H7 (cell line): ENCODE results near the gene PPP1R15B. TPM values are rescaled to one million over a fixed set of nuclear protein-coding genes. Genes with fewer than 3 reads are reported as not detected.

Source experiments
- DNase-seq: peaks from one replicate; pipeline ENCODE4 v3.0.0; 2012
- H3K27me3 ChIP-seq: 2 replicates; pipeline ENCODE4 v1.6.0; 2011; ENCODE audit warnings: mild to moderate bottlenecking, low read length; ENCODE audit not compliant: control insufficient read depth, insufficient read depth
- H3K36me3 ChIP-seq: replicated peaks from 2 replicates; pipeline ENCODE4 v1.5.1; 2011; ENCODE audit warnings: low read length; ENCODE audit not compliant: control insufficient read depth, insufficient read depth
- H3K4me3 ChIP-seq: 2 replicates; pipeline ENCODE4 v1.5.1; 2011; ENCODE audit warnings: low read depth, mild to moderate bottlenecking, control low read depth, low read length, moderate library complexity; ENCODE audit not compliant: insufficient read depth
- total RNA-seq: library from RNA; depleted of rRNA; stranded (reverse); fragments of >200 nt; shearing (Covaris generic); gene quantifications from 2 replicates; pipeline ENCODE4 v1.2.3, GENCODE V29; 2014

Gene PPP1R15B
- total RNA-seq, 1 experiment from 2014 or later: 37.1 TPM

DNA sequence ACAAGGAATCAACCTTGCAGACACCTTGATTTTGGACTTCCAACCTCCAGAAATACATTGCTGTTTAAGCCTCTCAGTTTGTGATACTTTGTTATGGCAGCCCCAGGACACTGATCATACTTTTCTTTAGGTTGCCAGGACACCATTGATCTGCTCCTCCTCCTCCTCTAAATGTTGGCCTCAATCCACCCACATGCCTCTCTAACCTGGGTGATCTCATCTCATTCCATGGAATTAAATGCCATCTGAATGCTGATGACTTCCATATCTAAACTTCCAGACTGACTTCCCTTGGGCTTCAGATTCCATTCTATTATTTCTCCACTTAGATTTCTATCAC is 7.4 kb upstream of the PPP1R15B start:
- Histone ChIP-seq H3K4me3 (no peak overlapping the region), H3K27me3 (no peaks in the 10 kb centered on the region), H3K36me3 (no peaks in the 10 kb centered on the region)
- no peak for DNase-seq

DNA sequence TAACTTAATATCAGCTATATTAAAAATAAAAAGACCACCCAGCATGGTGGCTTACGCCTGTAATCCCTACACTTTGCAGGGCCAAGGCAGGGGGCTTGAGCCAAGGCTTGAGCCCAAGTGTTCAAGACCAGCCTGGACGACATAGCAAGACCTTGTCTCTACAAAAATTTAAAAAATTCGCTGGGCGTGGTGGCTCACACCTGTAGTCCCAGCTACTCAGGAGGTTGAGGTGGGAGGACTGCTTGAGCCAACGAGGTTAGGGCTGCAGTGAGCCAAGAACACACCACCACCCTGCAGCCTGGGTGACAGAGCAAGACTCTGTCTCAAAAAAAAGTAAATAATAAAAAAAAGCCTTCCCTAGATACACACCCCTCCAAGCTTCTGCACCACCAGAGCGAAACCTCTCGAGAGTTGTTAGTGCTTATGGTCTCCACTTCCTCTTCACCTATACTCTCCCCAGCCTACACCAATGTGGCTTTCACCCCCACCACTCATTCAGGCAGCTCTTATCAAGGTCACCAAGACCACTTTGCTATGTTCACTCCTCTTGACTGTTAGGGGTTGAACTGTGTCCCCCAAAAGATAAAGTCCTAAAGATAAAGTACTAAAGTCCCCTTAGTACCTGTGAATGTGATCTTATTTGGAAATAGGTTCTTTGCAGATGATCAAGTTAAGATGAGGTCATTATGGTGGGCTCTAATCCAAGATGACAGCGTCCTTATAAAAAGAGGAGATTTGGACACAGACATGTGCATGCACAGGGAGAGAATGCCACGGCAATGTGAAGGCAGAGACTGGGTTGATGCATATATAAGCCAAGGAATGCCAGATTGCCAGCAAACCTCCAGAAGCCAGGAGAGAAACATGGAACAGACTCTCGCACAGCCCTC is 6.8 kb upstream of the PPP1R15B start:
- no peaks in the 10 kb centered on the region for H3K36me3 ChIP-seq
- no peak for DNase-seq
- H3K4me3 ChIP-seq: no peak overlapping the region
- no peaks in the 10 kb centered on the region for H3K27me3 ChIP-seq

DNA sequence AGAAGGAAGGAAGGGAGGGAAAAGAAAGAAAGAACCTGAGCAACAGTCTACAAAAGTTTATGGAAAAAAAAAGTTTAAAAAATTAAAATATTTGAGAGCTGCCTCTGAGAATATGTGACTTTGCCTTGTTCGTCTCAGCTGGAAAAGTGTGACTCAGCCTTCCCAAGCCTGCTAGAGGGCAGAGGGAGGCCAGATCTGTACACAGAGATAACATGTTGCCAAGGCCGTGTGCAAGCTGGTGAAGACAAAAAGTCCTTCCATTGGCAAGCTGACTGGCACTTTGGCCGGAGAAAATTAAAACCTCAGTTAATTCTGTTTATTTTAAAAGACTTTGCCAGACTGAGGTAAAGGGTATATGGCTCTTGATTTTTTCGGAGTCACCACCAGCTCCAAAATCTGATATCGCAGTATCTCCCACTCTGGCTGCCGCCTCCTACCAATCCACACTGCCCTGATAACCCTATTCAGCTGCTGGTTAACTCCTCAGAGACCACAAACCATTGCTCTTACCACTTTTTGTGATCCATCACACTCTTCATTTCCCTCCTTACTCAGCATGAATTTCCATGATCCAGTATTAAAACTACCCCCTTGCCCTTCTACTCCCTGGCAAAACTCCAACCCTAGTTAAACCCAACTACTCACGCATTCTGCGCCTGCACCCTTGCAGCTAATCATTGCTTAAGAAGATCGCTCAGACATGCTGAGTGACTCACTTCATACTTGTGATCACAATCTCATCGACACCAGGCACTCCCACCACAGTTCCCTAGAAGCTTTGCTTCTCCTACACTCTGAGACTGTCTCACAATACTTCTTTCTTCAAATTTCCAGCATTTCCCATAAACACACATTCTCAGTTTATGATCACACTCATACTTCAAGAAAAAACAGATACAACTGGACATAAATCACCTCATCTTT is 5.7 kb upstream of the PPP1R15B start:
- no peak overlapping the region for H3K4me3 ChIP-seq
- DNase-seq: no peak

DNA sequence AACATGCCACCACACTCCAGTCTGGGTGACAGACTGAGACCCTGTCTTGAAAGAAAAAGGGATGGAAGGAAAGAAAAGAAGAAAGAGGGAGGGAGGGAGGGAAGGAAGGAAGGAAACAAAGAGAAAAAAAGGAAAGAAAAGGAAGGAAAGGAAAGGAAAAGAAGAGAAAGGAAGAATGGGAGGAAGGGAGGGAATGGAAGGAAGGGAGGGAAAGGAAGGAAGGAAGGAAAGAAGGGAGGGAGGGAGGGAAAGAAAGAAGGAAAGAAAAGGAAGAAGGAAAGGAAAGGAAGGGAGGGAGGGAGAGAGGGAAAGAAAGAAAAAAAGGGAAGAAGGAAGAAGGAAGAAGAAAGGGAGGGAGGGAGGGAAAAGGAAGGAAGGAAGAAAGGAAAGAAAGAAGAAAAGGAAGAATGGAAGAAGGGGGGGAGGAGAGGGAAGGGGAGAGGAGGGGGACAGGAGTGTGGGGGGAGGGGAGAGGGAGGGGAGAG is 5.0 kb upstream of the PPP1R15B start:
- no peaks in the 10 kb centered on the region for H3K36me3 ChIP-seq
- no peak overlapping the region for H3K4me3 ChIP-seq
- no peak for DNase-seq
- H3K27me3 ChIP-seq: no peaks in the 10 kb centered on the region

More for the DNA sequence above, 5.7 kb upstream of the PPP1R15B start:
- Histone ChIP-seq H3K27me3 (no peaks in the 10 kb centered on the region), H3K36me3 (no peaks in the 10 kb centered on the region)

DNA sequence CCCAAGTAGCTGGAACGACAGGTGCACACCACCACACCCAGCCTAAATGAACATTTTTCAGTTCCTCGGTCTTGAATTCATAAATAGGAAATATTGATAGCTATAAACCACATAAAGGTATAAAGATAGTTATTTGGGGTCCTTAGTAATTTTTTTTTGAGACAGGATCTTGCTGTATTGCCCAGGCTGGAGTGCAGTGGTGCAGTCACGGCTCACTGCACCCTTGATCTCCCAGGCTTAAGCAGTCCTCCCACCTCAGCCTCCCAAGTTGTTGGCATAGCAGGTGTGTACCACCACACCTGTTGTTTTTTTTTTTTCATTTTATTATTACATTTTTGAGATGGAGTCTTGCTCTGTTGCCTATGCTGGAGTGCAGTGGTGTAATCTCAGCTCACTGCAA is 3.7 kb upstream of the PPP1R15B start:
- DNase-seq: no peak
- Histone ChIP-seq H3K4me3 (no peak overlapping the region), H3K36me3 (no peaks in the 10 kb centered on the region), H3K27me3 (no peaks in the 10 kb centered on the region)

DNA sequence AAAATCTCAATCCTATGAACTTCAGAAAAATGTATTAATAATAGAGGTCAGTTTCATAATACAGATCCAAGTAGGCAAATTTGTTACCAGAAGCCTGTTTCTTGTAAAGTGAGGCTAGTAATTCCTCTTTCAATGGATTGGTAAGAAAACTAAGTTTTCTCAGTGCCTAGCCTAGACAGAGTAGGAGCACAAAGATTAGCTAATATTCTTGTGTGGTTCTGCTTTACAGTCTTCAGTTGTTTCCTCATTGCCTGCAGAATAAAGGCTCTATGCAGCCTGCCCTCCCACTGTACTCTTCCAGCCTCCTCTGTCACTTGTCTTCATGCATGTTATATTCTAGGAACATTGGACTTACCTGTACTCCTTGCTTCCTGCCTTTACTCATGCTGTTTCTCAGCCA is 2.4 kb upstream of the PPP1R15B start:
- DNase-seq: no peak
- no peak overlapping the region for H3K4me3 ChIP-seq
- no peaks in the 10 kb centered on the region for H3K27me3 ChIP-seq
- peaks cover 2% of the 10 kb centered on the region for H3K36me3 ChIP-seq

DNA sequence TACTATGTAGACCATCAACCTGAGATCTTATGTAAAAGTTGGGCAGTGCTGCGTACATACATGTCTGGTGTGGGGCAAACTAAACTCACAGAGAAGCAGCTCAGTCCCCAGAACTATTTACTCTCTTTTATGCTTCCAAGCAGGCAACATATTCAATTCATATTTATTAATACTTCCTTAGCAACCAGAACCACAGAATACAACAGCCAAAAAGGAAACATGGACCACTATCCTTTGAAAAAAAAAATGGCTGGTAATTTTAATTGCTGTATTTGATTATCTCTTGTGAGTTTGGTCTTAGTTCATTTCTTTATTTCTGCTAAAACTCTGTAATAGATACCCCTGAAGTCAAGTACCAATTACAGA is 1.5 kb upstream of the PPP1R15B start:
- no peak for DNase-seq
- Histone ChIP-seq H3K27me3 (no peaks in the 10 kb centered on the region), H3K4me3 (no peak overlapping the region), H3K36me3 (peaks cover 2% of the 10 kb centered on the region)

DNA sequence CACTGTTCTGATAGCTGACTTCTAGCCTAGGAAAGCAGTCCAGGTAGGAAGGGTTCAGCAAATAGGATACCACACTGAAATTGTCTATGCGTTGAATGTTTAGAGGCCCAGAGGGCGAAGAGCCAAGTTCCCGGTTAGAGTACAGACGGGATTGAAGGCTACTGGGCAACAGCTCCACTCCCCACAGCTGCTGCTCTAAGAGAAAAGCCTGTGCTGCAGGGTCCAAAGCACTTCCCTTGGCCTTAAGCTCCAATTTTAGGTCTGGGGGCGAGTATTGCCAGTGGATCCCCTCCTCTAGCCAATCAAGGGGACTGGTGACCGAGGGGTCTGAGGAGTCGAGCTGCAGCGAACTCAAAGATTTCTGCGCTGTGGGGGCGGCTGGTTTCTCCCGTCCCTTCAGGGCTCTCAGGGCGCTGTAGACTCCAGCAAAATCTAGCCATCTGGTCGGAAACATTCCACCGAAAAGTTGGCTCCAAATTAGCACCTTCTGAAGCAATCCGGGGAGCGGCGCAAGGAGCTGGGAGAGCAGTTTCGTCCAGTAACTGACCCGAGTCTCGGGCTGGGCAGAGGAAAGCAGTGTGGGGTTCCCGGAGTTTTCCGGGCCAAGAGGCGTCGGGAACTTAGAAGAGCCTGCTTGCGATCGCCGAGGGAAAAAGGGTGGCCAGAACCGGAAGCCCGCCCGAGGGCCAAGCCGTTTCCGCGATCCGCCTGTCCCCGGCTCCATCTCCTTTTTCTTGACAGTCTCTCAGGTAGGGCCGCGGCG is 748 bp downstream of the PPP1R15B start:
- DNase-seq: peak; percentile 75
- Histone ChIP-seq H3K36me3 (peaks cover 3% of the 10 kb centered on the region), H3K4me3 (peak overlapping the region; percentile 97), H3K27me3 (no peaks in the 10 kb centered on the region)

DNA sequence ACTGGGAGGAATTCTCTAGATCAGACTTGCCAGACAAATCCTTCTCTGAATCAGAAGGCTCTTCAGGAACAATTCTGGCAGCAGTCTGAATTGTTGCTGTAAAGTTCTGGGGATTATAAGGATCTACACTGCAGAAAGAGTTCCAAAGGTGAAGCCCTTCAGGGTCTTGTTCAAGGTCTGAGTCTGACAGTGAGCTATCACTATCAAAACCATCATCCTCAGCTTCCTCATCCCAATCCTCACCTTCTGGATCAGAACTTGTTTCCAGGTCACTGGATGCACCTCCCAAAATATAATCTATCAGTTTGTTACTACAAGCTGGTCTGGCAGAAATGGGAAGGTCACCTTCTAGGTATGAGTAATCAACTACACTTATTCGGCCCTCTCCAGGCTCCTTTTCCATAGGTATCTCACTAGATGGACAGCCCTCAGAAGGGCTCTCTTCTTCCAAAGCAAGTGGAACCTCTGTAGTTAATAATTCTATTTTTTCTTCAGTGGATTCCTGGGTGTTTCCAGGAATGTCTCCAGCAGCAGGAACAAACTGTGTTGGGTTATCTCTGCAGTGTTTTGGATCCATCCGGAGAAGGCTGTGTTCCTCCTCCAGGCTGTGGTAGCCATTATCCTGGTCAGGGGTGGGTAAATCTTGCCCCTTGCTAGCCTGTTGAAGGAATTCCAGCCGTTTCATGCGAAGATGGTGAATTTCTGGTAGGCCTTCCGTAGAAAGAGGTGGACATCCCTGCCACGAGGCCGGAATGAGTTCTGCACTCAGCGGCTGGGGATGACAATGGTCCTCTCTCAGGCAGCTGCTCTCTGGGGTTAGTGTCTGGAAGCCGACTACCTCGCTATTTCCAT is 1.6 kb downstream of the PPP1R15B start:
- peaks cover 9% of the 10 kb centered on the region for H3K36me3 ChIP-seq
- DNase-seq: no peak
- H3K27me3 ChIP-seq: no peaks in the 10 kb centered on the region
- peak overlapping the region; percentile 97 for H3K4me3 ChIP-seq

DNA sequence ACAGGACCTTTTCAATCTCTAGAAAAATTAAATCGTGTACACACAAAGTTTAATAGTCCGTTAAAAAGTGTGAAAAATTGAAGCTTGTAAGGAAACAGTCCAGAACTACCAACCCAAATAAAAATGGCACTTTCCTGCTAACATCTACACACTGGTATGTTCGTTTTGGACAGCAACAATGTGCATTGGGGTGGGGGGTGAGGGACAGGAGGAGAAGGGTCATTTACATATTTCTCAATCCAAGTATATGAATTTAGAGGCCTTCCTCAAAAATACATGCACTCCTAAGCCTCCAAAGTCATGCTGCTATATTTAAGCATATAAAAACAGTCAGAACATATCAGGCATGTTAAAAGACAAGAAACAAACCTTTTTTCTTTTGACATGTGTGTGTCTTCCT is 2.5 kb downstream of the PPP1R15B start:
- no peak for DNase-seq
- H3K36me3 ChIP-seq: peaks cover 13% of the 10 kb centered on the region
- H3K27me3 ChIP-seq: no peaks in the 10 kb centered on the region
- H3K4me3 ChIP-seq: peak overlapping the region; percentile 97

DNA sequence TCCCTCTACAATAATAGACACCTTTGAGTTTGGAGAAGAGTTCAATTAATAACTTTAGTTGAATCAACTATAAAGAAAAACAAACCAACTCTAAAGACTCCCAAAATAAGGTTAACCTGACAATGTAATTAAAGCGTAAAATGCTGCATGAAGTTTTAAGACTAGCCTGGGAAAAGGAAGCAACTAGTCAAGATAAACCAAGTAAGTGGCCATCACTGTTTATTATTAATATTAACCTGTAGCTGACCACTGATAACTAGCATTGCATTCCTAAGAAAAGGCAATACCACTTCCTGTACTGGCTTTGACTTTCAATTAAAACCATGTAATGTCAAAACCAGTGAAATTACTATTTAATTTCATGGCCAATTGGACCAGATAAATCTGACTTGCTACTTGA is 3.0 kb downstream of the PPP1R15B start:
- H3K27me3 ChIP-seq: no peaks in the 10 kb centered on the region
- peaks cover 17% of the 10 kb centered on the region for H3K36me3 ChIP-seq
- no peak for DNase-seq
- H3K4me3 ChIP-seq: peak overlapping the region; percentile 97

DNA sequence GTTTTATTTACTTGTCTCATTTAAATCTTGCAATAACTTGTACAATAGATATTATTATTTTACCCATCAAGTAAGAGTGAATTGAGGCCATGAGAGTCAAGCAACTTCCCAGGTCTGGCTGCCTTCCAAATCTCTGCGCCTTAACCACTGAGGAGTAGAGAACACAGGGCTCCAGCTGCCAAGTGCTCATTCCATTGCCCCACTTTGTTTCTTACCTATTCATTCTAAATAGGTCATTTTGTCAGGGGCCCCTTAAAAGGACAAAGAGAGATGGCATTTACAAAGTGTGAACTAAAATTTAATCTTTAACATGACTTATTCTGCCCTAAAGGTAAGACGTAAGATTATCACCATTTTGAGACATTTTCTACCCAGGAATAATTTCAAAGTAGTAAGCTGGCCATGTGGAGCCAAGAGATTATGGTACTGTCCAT is 3.5 kb downstream of the PPP1R15B start:
- Histone ChIP-seq H3K27me3 (no peaks in the 10 kb centered on the region), H3K36me3 (peaks cover 18% of the 10 kb centered on the region), H3K4me3 (peak overlapping the region; percentile 97)
- DNase-seq: no peak

DNA sequence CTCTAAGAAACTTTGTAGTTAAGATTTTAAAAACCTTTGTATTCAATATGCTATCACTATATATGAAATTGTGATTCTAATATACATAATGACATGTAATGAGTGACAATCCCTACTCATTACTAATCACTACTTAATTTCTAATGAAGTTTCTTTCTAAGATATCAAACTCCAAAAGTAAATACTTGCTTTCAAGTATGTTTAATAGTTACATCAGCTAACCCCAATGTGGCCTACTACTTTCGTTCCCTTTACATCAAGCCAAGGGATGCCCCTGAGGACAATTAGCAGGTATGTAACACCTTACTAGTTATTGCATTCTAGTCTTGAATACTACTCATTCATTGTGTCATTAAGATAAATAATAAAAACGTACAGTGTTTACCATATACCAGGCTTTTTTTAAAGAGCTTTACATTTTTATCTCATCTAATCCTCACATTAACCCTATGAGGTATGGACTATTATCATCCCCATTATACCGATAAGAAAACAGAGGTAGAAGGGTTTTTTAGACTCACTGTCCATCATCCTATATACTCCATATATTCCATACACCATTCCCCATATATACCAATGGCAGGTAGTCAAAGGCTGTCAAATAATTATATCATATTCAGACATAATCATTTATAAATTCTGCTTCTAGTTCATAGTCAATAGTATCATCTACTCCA is 4.2 kb downstream of the PPP1R15B start:
- DNase-seq: no peak
- Histone ChIP-seq H3K4me3 (peak overlapping the region; percentile 97), H3K36me3 (peaks cover 18% of the 10 kb centered on the region), H3K27me3 (no peaks in the 10 kb centered on the region)
